ENCODE results near the gene ETS1.
A peak's percentile ranks its signal among the peaks of the same experiment; 100 is the strongest.

ETS1 gene

GRCh38 chr11:128618603-128619002, 31.2 kb upstream of the ETS1 start:
- no peak for DNase-seq

GRCh38 chr11:128616161-128616560, 28.8 kb upstream of the ETS1 start:
- no peak for DNase-seq

GRCh38 chr11:128615612-128616011, 28.3 kb upstream of the ETS1 start:
- no peak for DNase-seq

- no peak for DNase-seq
Observed at GRCh38 chr11:128615076-128615475, 27.7 kb upstream of the ETS1 start.

- DNase-seq, result no peak
Observed at GRCh38 chr11:128614026-128614425, 26.7 kb upstream of the ETS1 start.

- no peak for DNase-seq
Observed at GRCh38 chr11:128613300-128613995, 26.1 kb upstream of the ETS1 start.

GRCh38 chr11:128610721-128611617, 23.6 kb upstream of the ETS1 start:
- DNase-seq, result peak in 2 of 4 experiments; percentile 41 to 51

- DNase-seq, result no peak
Observed at GRCh38 chr11:128609785-128610184, 22.4 kb upstream of the ETS1 start.

GRCh38 chr11:128608746-128609407, 21.5 kb upstream of the ETS1 start:
- DNase-seq, result no peak

GRCh38 chr11:128607819-128608218, 20.5 kb upstream of the ETS1 start:
- DNase-seq, result no peak

- DNase-seq, result no peak
Observed at GRCh38 chr11:128604723-128605122, 17.4 kb upstream of the ETS1 start.

GRCh38 chr11:128603752-128604414, 16.5 kb upstream of the ETS1 start:
- DNase-seq, result no peak

- DNase-seq, result no peak
Observed at GRCh38 chr11:128603003-128603696, 15.8 kb upstream of the ETS1 start.

GRCh38 chr11:128599729-128600128, 12.4 kb upstream of the ETS1 start:
- DNase-seq, result no peak

- DNase-seq, result no peak
Observed at GRCh38 chr11:128598506-128599150, 11.3 kb upstream of the ETS1 start.

GRCh38 chr11:128598096-128598495, 10.7 kb upstream of the ETS1 start:
- no peak for DNase-seq

- no peak for DNase-seq
Observed at GRCh38 chr11:128597209-128597608, 9.9 kb upstream of the ETS1 start.

- DNase-seq, result no peak
Observed at GRCh38 chr11:128596250-128596649, 8.9 kb upstream of the ETS1 start.

- no peak for DNase-seq
Observed at GRCh38 chr11:128595775-128596174, 8.4 kb upstream of the ETS1 start.

- DNase-seq, result no peak
Observed at GRCh38 chr11:128595221-128595620, 7.9 kb upstream of the ETS1 start.

- no peak for DNase-seq
Observed at GRCh38 chr11:128594226-128594625, 6.9 kb upstream of the ETS1 start.

GRCh38 chr11:128593281-128593680, 5.9 kb upstream of the ETS1 start:
- no peak for DNase-seq
